PC-3 (cell line): Measurements from ENCODE around the gene NHS. TPM values are rescaled to one million over a fixed set of nuclear protein-coding genes. Genes with fewer than 3 reads are reported as not detected.

ENCODE experiments used
- ATAC-seq: fragments of 200-7000 bp; cut with Tn5 transposase; 2 replicates; pipeline ENCODE4 v1.9.1; 2020; ENCODE audit warnings: mild to moderate bottlenecking, moderate library complexity
- BruUV-seq: library from RNA; stranded (reverse); fragments of 400-500 nt; replicated peaks from 2 replicates; lab custom pipeline; 2021; lab: Mats Ljungman, UMichigan
- CTCF ChIA-PET: fragments of 300-600 bp; sonication (Branson Sonifier 250); formaldehyde crosslinking; loops from one replicate; lab custom pipeline; 2022; ENCODE audit warnings: antibody characterized with exemption; lab: Charles Lee
- POLR2A ChIA-PET: fragments of 300-600 bp; sonication (Branson Sonifier 250); formaldehyde crosslinking; loops from one replicate; lab custom pipeline; 2022; ENCODE audit warnings: antibody characterized with exemption; ENCODE audit not compliant: unreplicated experiment; lab: Charles Lee
- DNase-seq: peaks from one replicate; pipeline ENCODE4 v3.0.0-alpha.2; 2015
- H2AFZ ChIP-seq: fragments of 300-600 bp; sonication (generic); 2 replicates; pipeline ENCODE4 v1.6.0; 2016; ENCODE audit warnings: antibody characterized with exemption, low read length
- H3F3A ChIP-seq: fragments of 300-600 bp; sonication (generic); one replicate; pipeline ENCODE4 v1.6.0; 2017; ENCODE audit warnings: antibody characterized with exemption, low read length, control low read depth, mild to moderate bottlenecking; ENCODE audit not compliant: unreplicated experiment
- H3K27ac ChIP-seq: fragments of 300-600 bp; sonication (generic); 2 replicates; pipeline ENCODE4 v1.5.1; 2016; ENCODE audit warnings: mild to moderate bottlenecking, low read length
- H3K27me3 ChIP-seq: fragments of 300-600 bp; sonication (generic); 2 replicates; pipeline ENCODE4 v1.6.1; 2016; ENCODE audit warnings: low read length, mixed read lengths
- H3K36me3 ChIP-seq: fragments of 300-600 bp; sonication (generic); 2 replicates; pipeline ENCODE4 v1.6.1; 2016; ENCODE audit warnings: low read depth, mixed run types, low read length, mixed read lengths
- H3K4me1 ChIP-seq: fragments of 300-600 bp; sonication (generic); 2 replicates; pipeline ENCODE4 v1.5.1; 2016; ENCODE audit warnings: low read length; ENCODE audit not compliant: insufficient read depth
- H3K4me2 ChIP-seq: fragments of 300-600 bp; sonication (generic); 2 replicates; pipeline ENCODE4 v1.6.0; 2016; ENCODE audit warnings: low read length
- H3K4me3 ChIP-seq: fragments of 300-600 bp; sonication (generic); 2 replicates; pipeline ENCODE4 v1.5.1; 2016; ENCODE audit warnings: mild to moderate bottlenecking, low read length, mixed read lengths
- H3K79me2 ChIP-seq: fragments of 300-600 bp; sonication (generic); 2 replicates; pipeline ENCODE4 v1.6.1; 2017; ENCODE audit warnings: low read length, mixed read lengths
- H3K9ac ChIP-seq: fragments of 300-600 bp; sonication (generic); 2 replicates; pipeline ENCODE4 v1.6.0; 2016; ENCODE audit warnings: mild to moderate bottlenecking, low read length
- H3K9me2 ChIP-seq: fragments of 300-600 bp; sonication (generic); replicated peaks from 2 replicates; pipeline ENCODE4 v1.6.1; 2016; ENCODE audit warnings: mixed run types, low read length, mixed read lengths
- H3K9me3 ChIP-seq: fragments of 300-600 bp; sonication (generic); 2 replicates; pipeline ENCODE4 v1.6.1; 2016; ENCODE audit warnings: low read length, mixed read lengths
- H4K20me1 ChIP-seq: fragments of 300-600 bp; sonication (generic); 2 replicates; pipeline ENCODE4 v1.6.1; 2016; ENCODE audit warnings: low read length, mixed read lengths
- CTCF ChIP-seq: fragments of 300-600 bp; sonication (generic); conservative IDR thresholded peaks from 2 replicates; pipeline ENCODE4 v1.5.1; 2017; ENCODE audit warnings: antibody characterized with exemption, low read depth, mild to moderate bottlenecking, low read length
- EZH2 ChIP-seq: fragments of 300-600 bp; sonication (generic); IDR thresholded peaks from one replicate; pipeline ENCODE4 v1.6.1; 2017; ENCODE audit warnings: antibody characterized with exemption, mild to moderate bottlenecking, low read length; ENCODE audit not compliant: unreplicated experiment
- EZH2phosphoT487 ChIP-seq: fragments of 300-600 bp; sonication (generic); IDR thresholded peaks from 2 replicates; pipeline ENCODE4 v1.6.1; 2018; ENCODE audit warnings: mild to moderate bottlenecking, antibody characterized with exemption, low read length, borderline replicate concordance
- intact Hi-C: fragments of 100-400 bp; cut with micrococcal nuclease; formaldehyde crosslinking; loops from 2 replicates; pipeline ENCODE4 v1.9.0; 2023
- total RNA-seq: library from RNA; depleted of rRNA; stranded (reverse); fragments of >200 nt; gene quantifications from 2 replicates; pipeline ENCODE4 v1.2.3, GENCODE V29; 2014

Gene NHS
- total RNA-seq, 1 experiment from 2014 or later = 4.9 TPM

GRCh38 chrX:17750436-17750835, 375.4 kb downstream of the NHS start:
- Histone ChIP-seq H3K4me2 (no peak overlapping the region), H4K20me1 (no peaks in the 10 kb centered on the region), H3F3A (no peaks in the 10 kb centered on the region), H2AFZ (no peak overlapping the region), H3K9me2 (no peaks in the 10 kb centered on the region), H3K4me3 (no peak overlapping the region), H3K27ac (no peak overlapping the region), H3K79me2 (peaks cover 21% of the 10 kb centered on the region; the same call in 1 of the 2 replicates), H3K9ac (no peak overlapping the region), H3K4me1 (no peaks in the 10 kb centered on the region), H3K27me3 (no peaks in the 10 kb centered on the region), H3K36me3 (peaks cover 12% of the 10 kb centered on the region), H3K9me3 (no peaks in the 10 kb centered on the region)
- ChIA-PET POLR2A (interaction anchor here (0.5 kb wide), 1 partner anchor 79 kb away, joined by 3 read pairs; no protein-coding TSS in a partner anchor), CTCF (no interaction called here)
- DNase-seq (no peak), ATAC-seq (no peak)
- intact Hi-C loops = no loop called here
- TF ChIP-seq EZH2 (no peak), EZH2phosphoT487 (no peak), CTCF (no peak)
- BruUV-seq = no TSS peak

- intact Hi-C loops = no loop called here
- Histone ChIP-seq H4K20me1 (no peaks in the 10 kb centered on the region), H3K9ac (no peak overlapping the region), H3K4me3 (no peak overlapping the region), H3K9me3 (no peaks in the 10 kb centered on the region), H3K36me3 (no peaks in the 10 kb centered on the region), H3K27ac (no peak overlapping the region), H3K79me2 (no peaks in the 10 kb centered on the region), H3K27me3 (no peaks in the 10 kb centered on the region), H3K4me1 (no peaks in the 10 kb centered on the region), H3K9me2 (no peaks in the 10 kb centered on the region), H3K4me2 (no peak overlapping the region), H3F3A (no peaks in the 10 kb centered on the region), H2AFZ (no peak overlapping the region)
- POLR2A ChIA-PET = no interaction called here
- TF ChIP-seq CTCF = no peak
- TF ChIP-seq EZH2 = no peak
- TF ChIP-seq EZH2phosphoT487 = no peak
- no peak for ATAC-seq
- no peak for DNase-seq
- CTCF ChIA-PET = no interaction called here
- BruUV-seq = no TSS peak
Observed at GRCh38 chrX:17758382-17758781, 383.4 kb downstream of the NHS start.

GRCh38 chrX:17759990-17760389, 385.0 kb downstream of the NHS start:
- TF ChIP-seq EZH2 (no peak), CTCF (no peak), EZH2phosphoT487 (no peak)
- ATAC-seq (no peak), DNase-seq (no peak)
- H3K4me1 ChIP-seq = no peaks in the 10 kb centered on the region
- no peaks in the 10 kb centered on the region for H3F3A ChIP-seq
- no peaks in the 10 kb centered on the region for H3K9me3 ChIP-seq
- H3K79me2 ChIP-seq = no peaks in the 10 kb centered on the region
- intact Hi-C loops = no loop called here
- no peaks in the 10 kb centered on the region for H3K9me2 ChIP-seq
- no peak overlapping the region for H3K4me3 ChIP-seq
- CTCF ChIA-PET = no interaction called here
- H3K27me3 ChIP-seq = no peaks in the 10 kb centered on the region
- H4K20me1 ChIP-seq = no peaks in the 10 kb centered on the region
- BruUV-seq = no TSS peak
- POLR2A ChIA-PET = no interaction called here
- H3K36me3 ChIP-seq = no peaks in the 10 kb centered on the region
- H2AFZ ChIP-seq = no peak overlapping the region
- no peak overlapping the region for H3K9ac ChIP-seq
- H3K4me2 ChIP-seq = no peak overlapping the region
- no peak overlapping the region for H3K27ac ChIP-seq
